ENCODE measurements around the gene HMCN2. TPM values are rescaled to one million over a fixed set of nuclear protein-coding genes. Genes with fewer than 3 reads are reported as not detected.
"Not testable (repeated sequence)": the region's sequence is repeated elsewhere in the genome, so short reads cannot be mapped to it uniquely, and the experiment has no call there.

HMCN2 gene
- total RNA-seq, 1 experiment from 2014 or later, result under 0.01 TPM

- no peak for DNase-seq (ENCODE audit: low spot score)
These were observed 122.3 kb downstream of the HMCN2 start for GRCh38 chr9:130387905-130388304.

- no peak for DNase-seq (ENCODE audit: low spot score)
These were observed 124.8 kb downstream of the HMCN2 start for GRCh38 chr9:130390390-130390789.

- no peak for DNase-seq (ENCODE audit: low spot score)
These were observed 125.4 kb downstream of the HMCN2 start for GRCh38 chr9:130390986-130391385.

GRCh38 chr9:130391866-130392265 lies 126.3 kb downstream of the HMCN2 start:
- no peak for DNase-seq (ENCODE audit: low spot score)

GRCh38 chr9:130393681-130394071 lies 128.1 kb downstream of the HMCN2 start:
- DNase-seq (ENCODE audit: low spot score), result no peak

GRCh38 chr9:130394320-130394719 lies 128.8 kb downstream of the HMCN2 start:
- no peak for DNase-seq (ENCODE audit: low spot score)

GRCh38 chr9:130394814-130395470 lies 129.4 kb downstream of the HMCN2 start:
- DNase-seq (ENCODE audit: low spot score), result no peak

GRCh38 chr9:130395810-130396435 lies 130.4 kb downstream of the HMCN2 start:
- no peak for DNase-seq (ENCODE audit: low spot score)

- no peak for DNase-seq (ENCODE audit: low spot score)
These were observed 131.0 kb downstream of the HMCN2 start for GRCh38 chr9:130396581-130396980.

- no peak for DNase-seq (ENCODE audit: low spot score)
These were observed 133.1 kb downstream of the HMCN2 start for GRCh38 chr9:130398487-130399240.

- no peak for DNase-seq (ENCODE audit: low spot score)
These were observed 134.2 kb downstream of the HMCN2 start for GRCh38 chr9:130399768-130400167.

- DNase-seq (ENCODE audit: low spot score), result no peak
These were observed 135.3 kb downstream of the HMCN2 start for GRCh38 chr9:130400870-130401269.

- not testable (repeated sequence) for DNase-seq (ENCODE audit: low spot score)
These were observed 136.2 kb downstream of the HMCN2 start for GRCh38 chr9:130401742-130402141.

- DNase-seq (ENCODE audit: low spot score), result no peak
These were observed 136.7 kb downstream of the HMCN2 start for GRCh38 chr9:130402243-130402642.

GRCh38 chr9:130402645-130403440 lies 137.3 kb downstream of the HMCN2 start:
- DNase-seq (ENCODE audit: low spot score), result no peak

- no peak for DNase-seq (ENCODE audit: low spot score)
These were observed 140.2 kb downstream of the HMCN2 start for GRCh38 chr9:130405657-130406257.

GRCh38 chr9:130406278-130406895 lies 140.8 kb downstream of the HMCN2 start:
- DNase-seq (ENCODE audit: low spot score), result no peak

GRCh38 chr9:130407916-130408663 lies 142.5 kb downstream of the HMCN2 start:
- no peak for DNase-seq (ENCODE audit: low spot score)

GRCh38 chr9:130408669-130409068 lies 143.1 kb downstream of the HMCN2 start:
- no peak for DNase-seq (ENCODE audit: low spot score)

GRCh38 chr9:130409246-130409645 lies 143.7 kb downstream of the HMCN2 start:
- no peak for DNase-seq (ENCODE audit: low spot score)

Data from HT-29 (cell line).